HG03039 (cell line): ENCODE results near the gene PRRC2C.
"Not testable (repeated sequence)": the region's sequence is repeated elsewhere in the genome, so short reads cannot be mapped to it uniquely, and the experiment has no call there.

ENCODE experiments used
- ATAC-seq: cut with Tn5 transposase; IDR thresholded peaks from one replicate; pipeline ENCODE4 v1.9.1; 2021; ENCODE audit warnings: mild to moderate bottlenecking, moderate library complexity; ENCODE audit not compliant: unreplicated experiment

The PRRC2C gene

GRCh38 chr1:171485375-171486047, at the start of gene PRRC2C:
Gene PRRC2C (plus strand): TSS chr1:171485530. CDS start chr1:171512089, 26,559 bp downstream.
- ATAC-seq = peak; percentile 97

GRCh38 chr1:171438441-171438840, 46.9 kb upstream of the PRRC2C start:
- no peak for ATAC-seq

DNA sequence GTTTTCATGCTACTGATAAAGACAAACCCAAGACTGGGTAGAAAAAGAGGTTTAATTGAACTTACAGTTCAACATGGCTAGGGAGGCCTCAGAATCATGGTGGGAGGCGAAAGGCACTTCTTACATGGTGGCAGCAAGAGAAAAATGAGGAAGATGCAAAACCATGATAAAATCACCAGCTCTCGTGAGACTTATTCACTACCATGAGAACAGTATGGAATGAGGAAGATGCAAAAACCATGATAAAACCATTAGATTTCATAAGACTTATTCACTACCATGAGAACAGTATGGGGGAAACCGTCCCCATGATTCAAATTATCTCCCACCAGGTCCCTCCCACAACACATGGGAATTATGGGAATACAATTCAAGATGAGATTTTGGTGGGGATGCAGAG, 45.1 kb upstream of the PRRC2C start:
- ATAC-seq = not testable (repeated sequence)

DNA sequence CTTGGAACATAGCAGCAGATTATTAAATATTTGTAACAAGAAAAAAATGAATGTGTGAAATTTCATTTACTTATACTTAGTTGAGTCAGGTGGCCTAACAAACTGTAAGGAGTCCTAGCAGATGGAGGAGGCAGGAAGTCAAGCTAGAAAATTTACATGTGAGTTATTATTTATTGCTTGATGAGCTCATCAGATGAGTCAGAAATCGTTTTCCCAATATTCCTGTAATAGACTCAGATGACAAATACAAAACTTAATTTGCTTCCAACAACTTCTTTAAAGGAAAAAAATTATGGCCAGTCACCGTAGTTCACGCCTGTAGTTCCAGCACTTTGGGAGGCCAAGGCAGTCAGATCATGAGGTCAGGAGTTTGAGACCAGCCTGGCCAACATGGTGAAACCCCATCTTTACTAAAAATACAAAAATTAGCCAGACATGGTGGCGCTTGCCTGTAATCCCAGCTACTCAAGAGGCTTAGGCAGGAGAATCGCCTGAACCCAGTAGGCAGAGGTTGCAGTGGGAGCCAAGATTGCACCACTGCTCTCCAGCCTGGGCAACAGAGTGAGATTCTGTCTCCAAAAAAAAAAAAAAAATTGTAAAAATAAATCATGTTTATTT, 43.9 kb upstream of the PRRC2C start:
- not testable (repeated sequence) for ATAC-seq

DNA sequence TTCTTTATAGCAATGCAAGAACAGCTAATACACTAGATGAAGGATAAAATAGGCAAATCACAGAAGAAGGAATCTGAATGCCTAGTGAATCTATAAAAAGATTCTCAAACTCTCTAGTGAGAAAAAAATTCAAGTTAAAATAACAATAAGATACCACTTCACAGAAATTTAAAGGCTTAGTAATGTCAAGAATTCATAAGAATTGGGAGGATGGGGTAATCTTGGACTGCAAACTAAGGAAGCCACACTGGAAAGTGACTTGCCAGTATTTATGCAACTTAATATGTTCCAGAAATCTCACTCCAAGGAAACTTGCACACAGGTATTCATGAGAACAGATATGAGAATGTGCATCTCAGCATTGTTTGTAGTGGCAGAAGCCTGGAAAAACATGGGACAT, 38.9 kb upstream of the PRRC2C start:
- ATAC-seq = no peak

- no peak for ATAC-seq
Observed at GRCh38 chr1:171455967-171456366, 29.4 kb upstream of the PRRC2C start.

DNA sequence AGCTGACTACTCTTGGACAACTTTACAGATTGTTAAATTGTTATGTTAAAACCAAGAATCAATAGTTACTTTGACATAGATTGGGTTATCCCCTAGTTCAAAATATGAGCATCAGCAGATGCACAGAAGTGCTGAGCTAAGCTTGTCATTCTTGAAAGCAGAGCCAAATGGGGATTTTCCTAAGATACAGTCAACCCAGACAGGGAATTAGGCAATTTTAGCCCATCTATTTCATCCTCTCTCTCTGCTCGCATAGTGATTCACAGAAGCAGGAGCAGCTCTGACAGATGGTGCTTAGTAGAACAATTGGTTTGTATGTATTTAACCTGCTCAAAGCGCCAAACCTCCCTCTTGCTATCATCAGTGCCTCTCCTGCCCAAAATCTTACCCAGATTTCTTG, 27.9 kb upstream of the PRRC2C start:
- ATAC-seq = no peak

- ATAC-seq = no peak
Observed at GRCh38 chr1:171460018-171460620, 25.2 kb upstream of the PRRC2C start.

DNA sequence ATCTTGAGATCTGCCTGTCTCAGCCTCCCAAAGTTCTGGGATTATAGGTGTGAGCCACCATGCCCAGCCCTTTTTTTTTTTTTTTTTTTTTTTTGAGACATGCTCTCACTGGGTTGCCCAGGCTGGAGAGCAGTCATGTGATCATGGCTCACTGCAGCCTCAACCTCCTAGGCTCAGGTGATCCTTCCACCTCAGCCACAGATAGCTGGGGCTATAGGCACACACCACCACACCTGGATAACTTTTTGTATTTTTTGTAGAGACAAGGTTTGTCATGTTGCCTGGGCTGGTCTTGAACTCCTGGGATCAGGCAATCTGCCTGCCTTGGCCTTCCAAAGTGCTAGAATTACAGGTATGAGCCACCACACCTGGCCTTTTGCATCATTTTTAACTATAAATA, 17.7 kb upstream of the PRRC2C start:
- no peak for ATAC-seq

DNA sequence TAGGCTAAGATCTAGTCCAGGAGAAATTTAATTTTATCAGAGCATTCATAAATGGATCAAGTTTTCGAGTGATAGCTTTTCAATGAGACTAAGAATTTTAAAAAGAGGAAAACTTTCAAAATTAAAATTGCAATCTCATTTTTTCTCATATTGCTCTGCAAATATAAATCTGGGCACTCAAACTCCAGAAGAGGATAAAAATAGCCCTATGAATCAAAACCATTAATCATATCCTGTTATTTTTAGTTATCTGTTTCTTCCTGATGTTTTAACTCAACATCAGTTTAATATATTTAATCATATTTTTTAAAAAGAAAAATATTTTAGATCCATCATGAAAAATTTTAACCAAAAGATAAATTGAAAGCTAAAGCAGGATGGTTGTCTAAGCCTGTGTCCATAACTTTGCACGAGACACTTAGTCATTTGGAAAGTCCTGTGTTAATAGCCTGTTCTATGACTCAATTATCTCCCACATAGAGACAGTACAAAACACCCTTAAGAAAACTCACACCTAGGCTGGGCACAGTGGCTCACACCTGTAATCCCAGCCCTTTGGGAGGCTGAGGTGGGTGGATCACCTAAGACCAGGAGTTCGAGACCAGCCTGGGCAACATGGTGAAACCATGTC, 17.1 kb upstream of the PRRC2C start:
- peak; percentile 88 for ATAC-seq

GRCh38 chr1:171470726-171471125, 14.6 kb upstream of the PRRC2C start:
- ATAC-seq = no peak

- no peak for ATAC-seq
Observed at GRCh38 chr1:171472183-171472647, 13.1 kb upstream of the PRRC2C start.

DNA sequence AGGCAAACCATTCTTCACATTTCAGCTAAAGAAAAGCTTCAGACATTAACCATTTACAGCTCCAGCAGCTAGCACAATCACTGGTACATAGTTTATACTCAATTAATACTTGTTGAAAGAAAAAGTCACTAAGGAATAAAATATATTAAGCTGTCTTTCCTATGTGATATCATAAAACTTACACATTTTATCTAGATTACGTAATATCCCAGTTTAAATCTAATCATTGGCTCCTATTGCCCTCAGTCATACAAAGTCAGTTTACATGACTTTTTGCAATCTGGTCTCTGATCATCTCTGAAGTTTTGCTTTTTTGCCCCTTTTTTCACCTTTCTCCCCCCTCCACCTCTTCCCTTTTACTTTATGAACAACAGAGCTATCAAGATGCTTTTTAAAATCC, 8.5 kb upstream of the PRRC2C start:
- ATAC-seq = no peak

- ATAC-seq = no peak
Observed at GRCh38 chr1:171477804-171478203, 7.5 kb upstream of the PRRC2C start.

GRCh38 chr1:171480035-171480434, 5.3 kb upstream of the PRRC2C start:
- no peak for ATAC-seq

DNA sequence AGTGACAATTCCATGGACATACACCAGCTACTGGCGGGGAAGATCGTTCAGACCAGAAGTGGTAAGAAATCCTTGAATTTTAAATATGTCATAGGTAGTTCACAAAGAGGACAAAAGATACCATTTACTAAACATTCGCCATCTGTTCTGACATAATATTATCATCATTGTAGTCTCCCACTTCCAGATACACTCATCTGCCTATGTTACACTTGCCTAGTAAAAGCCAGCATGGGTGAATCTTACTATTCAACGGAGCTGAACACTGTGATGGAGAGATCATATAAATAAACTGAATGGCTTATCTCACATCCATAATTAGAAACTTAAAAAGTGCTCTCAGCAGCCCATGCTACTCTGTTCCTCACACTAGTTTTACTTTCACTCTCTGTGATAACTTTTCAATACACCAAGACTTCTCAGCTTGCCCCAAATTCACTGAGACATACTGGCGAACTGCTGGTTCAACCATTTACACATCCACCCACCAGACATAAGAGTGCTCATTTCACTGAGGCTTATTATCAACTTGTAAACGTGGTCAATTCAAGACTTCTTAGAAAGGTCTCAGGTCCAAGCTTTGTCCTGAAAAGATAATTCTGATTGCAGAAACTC, 463 bp upstream of the PRRC2C start:
- ATAC-seq = peak; percentile 51

DNA sequence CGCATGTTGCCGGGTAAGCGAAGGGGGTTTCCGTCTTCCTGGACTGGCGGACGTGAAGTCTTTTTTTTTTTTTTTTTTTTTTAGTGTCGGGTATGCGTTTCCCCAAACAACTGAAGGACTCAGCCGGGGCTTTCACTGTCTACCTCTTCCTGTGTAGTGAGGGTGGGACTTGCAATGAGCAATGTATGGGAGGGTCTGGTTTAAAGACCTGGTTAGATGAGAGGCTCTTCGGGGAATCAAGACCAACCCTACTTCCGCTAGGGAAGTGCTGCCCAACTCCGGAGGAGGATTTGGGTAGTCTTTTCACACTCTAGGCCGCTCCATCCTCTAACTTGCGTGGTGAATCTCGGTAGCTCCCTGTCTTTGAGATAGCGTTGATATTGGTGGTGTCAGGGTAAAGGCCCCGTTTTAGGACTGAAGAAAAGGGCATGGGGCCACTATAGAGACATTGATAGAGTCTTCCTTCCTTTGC, 754 bp downstream of the PRRC2C start:
- peak; percentile 33 for ATAC-seq

DNA sequence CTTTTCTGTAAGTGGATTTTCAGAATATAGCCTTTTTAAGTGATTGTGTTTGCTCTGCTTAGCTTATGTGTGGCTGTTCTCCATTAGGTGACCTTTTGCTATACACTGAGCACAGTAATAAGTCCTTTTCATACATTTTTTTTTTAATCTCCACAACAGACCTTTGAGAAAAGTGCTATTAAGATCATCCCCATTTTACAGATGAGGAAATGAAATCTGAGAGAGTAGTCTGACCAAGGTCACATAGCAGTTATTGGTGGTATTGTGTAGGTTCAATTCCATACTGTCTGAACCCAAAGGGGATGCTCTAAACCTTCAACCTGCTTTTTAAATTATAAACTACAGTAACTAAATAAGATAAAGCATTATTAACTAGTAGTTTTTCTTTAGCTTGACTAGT, 1.7 kb downstream of the PRRC2C start:
- no peak for ATAC-seq

- no peak for ATAC-seq
Observed at GRCh38 chr1:171488190-171488929, 3.0 kb downstream of the PRRC2C start.

DNA sequence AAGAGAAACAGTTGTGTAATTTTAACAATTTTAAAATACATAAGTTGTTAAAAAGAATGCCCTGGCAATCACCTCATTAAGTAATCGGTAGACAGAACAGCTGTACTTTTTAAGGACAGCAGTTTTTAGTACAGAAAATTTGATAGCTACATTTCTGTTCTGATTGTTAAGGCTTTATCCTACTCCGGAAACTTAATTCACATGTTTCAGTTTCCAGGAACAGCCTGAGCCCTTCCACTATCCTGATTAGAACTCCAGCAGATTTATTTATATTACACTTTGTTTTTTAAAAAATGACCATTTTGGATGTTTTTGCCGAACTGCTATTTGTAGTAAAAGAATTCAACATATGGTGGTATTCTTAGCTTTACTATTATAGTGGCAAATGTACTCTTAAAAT, 8.7 kb downstream of the PRRC2C start:
- no peak for ATAC-seq

- no peak for ATAC-seq
Observed at GRCh38 chr1:171495444-171495843, 10.1 kb downstream of the PRRC2C start.
